Loucy (cell line): ENCODE results near the gene TIMP2.

Experiments
- EZH2phosphoT487 ChIP-seq: fragments of 200-600 bp; IDR thresholded peaks from 2 replicates; pipeline ENCODE4 v1.6.1; 2018; ENCODE audit warnings: antibody characterized with exemption, mild to moderate bottlenecking, moderate library complexity, borderline replicate concordance
- TF ChIP-seq, protein P1 (sequence below): fragments of 200-600 bp; sonication (generic); conservative IDR thresholded peaks from 2 replicates; pipeline ENCODE4 v1.5.1; 2014; ENCODE audit warnings: mild to moderate bottlenecking, antibody characterized with exemption, low read length

DNA sequence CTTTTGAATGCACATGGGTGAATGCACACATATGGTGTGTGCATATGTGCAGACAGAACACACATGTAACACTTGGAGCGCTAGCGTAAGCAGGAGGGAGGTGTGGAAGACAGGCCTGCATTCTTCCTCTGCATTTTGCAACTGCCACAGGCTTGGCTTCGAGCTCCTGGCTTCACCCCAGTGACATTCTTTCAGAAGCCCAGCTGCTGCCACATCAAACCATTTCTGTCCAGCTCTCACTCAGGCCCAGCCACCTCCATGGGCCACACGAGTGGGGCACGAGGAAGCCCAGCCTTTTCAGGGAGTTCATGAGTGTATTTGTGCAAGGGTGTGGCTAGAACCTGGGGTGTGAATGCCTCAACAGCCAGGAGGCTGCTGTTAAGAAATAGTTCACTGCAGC, 35.7 kb upstream of the TIMP2 start:
- TF ChIP-seq, protein P1, sequence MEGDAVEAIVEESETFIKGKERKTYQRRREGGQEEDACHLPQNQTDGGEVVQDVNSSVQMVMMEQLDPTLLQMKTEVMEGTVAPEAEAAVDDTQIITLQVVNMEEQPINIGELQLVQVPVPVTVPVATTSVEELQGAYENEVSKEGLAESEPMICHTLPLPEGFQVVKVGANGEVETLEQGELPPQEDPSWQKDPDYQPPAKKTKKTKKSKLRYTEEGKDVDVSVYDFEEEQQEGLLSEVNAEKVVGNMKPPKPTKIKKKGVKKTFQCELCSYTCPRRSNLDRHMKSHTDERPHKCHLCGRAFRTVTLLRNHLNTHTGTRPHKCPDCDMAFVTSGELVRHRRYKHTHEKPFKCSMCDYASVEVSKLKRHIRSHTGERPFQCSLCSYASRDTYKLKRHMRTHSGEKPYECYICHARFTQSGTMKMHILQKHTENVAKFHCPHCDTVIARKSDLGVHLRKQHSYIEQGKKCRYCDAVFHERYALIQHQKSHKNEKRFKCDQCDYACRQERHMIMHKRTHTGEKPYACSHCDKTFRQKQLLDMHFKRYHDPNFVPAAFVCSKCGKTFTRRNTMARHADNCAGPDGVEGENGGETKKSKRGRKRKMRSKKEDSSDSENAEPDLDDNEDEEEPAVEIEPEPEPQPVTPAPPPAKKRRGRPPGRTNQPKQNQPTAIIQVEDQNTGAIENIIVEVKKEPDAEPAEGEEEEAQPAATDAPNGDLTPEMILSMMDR: no peak
- no peak for TF ChIP-seq EZH2phosphoT487
